Activated naive CD8-positive, alpha-beta T cell (primary cell): ENCODE results near the gene MINAR1.

ENCODE experiments used
- H3K27ac Mint-ChIP-seq: one replicate; pipeline ENCODE4 v1.8.0; 2021; ENCODE audit warnings: mixed read lengths
- H3K27me3 Mint-ChIP-seq: one replicate; pipeline ENCODE4 v1.8.0; 2021; ENCODE audit warnings: mixed read lengths
- H3K36me3 Mint-ChIP-seq: one replicate; pipeline ENCODE4 v1.8.0; 2021; ENCODE audit warnings: mixed read lengths
- H3K4me1 Mint-ChIP-seq: one replicate; pipeline ENCODE4 v1.8.0; 2021; ENCODE audit warnings: low read depth, mixed read lengths
- H3K4me3 Mint-ChIP-seq: one replicate; pipeline ENCODE4 v1.8.0; 2021; ENCODE audit warnings: mild to moderate bottlenecking, mixed read lengths
- H3K9me3 Mint-ChIP-seq: one replicate; pipeline ENCODE4 v1.8.0; 2021; ENCODE audit warnings: low read depth, mixed read lengths

MINAR1 gene

DNA sequence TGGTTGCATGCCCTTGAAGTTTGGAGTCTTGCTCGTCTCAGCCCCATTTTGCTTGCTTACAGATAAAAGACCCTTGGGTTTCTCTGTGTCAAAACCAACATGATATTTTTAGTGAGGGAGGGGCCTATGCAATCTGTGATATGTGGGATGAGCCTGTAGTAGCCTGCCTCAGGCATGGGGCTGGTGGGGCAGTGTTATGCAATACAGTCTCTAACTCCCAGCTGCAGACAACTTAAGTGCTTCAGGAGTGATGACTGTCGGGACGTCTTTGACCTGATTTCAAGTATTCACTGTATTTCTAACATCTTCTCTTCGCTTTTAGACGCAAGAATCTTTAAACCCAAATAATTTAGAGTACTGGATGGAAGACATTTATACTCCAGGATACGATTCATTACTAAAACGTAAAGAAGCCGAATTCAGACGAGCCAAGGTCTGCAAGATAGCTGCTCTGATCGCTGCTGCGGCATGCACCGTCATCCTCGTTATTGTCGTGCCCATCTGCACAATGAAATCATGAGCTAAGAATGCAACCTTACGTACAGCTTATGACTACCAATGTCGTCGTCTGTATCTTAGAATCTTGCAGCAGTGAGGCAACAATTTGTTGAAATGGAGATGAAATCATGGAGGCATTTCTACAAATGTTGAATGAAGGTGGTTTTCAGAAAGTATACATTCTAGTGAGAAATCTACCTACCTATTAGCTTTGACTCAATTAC lies 35.9 kb downstream of the MINAR1 start:
- no peaks in the 10 kb centered on the region for H3K27me3 Mint-ChIP-seq
- H3K27ac Mint-ChIP-seq = no peak overlapping the region
- no peak overlapping the region for H3K4me3 Mint-ChIP-seq
- H3K36me3 Mint-ChIP-seq = peaks cover 11% of the 10 kb centered on the region
- no peaks in the 10 kb centered on the region for H3K9me3 Mint-ChIP-seq
- no peaks in the 10 kb centered on the region for H3K4me1 Mint-ChIP-seq

- no peaks in the 10 kb centered on the region for H3K9me3 Mint-ChIP-seq
- peaks cover 9% of the 10 kb centered on the region for H3K36me3 Mint-ChIP-seq
- no peaks in the 10 kb centered on the region for H3K27me3 Mint-ChIP-seq
- peaks cover 2% of the 10 kb centered on the region for H3K4me1 Mint-ChIP-seq
- no peak overlapping the region for H3K27ac Mint-ChIP-seq
- H3K4me3 Mint-ChIP-seq = no peak overlapping the region
Observed at GRCh38 chr15:79472446-79472845, 40.3 kb downstream of the MINAR1 start.

- H3K36me3 Mint-ChIP-seq = peaks cover 2% of the 10 kb centered on the region
- peaks cover 2% of the 10 kb centered on the region for H3K4me1 Mint-ChIP-seq
- no peaks in the 10 kb centered on the region for H3K27me3 Mint-ChIP-seq
Observed at GRCh38 chr15:79474252-79474651, 42.1 kb downstream of the MINAR1 start.

GRCh38 chr15:79475306-79475705 lies 43.2 kb downstream of the MINAR1 start:
- H3K36me3 Mint-ChIP-seq = peaks cover 2% of the 10 kb centered on the region
- H3K27ac Mint-ChIP-seq = no peak overlapping the region
- H3K4me1 Mint-ChIP-seq = peaks cover 2% of the 10 kb centered on the region
- no peak overlapping the region for H3K4me3 Mint-ChIP-seq
- no peaks in the 10 kb centered on the region for H3K27me3 Mint-ChIP-seq
- H3K9me3 Mint-ChIP-seq = no peaks in the 10 kb centered on the region

More at GRCh38 chr15:79474252-79474651, 42.1 kb downstream of the MINAR1 start:
- Mint-ChIP-seq H3K27ac (no peak overlapping the region), H3K4me3 (no peak overlapping the region), H3K9me3 (no peaks in the 10 kb centered on the region)

GRCh38 chr15:79478108-79478507 lies 46.0 kb downstream of the MINAR1 start:
- peaks cover 2% of the 10 kb centered on the region for H3K4me1 Mint-ChIP-seq
- H3K27ac Mint-ChIP-seq = no peak overlapping the region
- H3K9me3 Mint-ChIP-seq = no peaks in the 10 kb centered on the region
- H3K36me3 Mint-ChIP-seq = no peaks in the 10 kb centered on the region
- no peaks in the 10 kb centered on the region for H3K27me3 Mint-ChIP-seq
- no peak overlapping the region for H3K4me3 Mint-ChIP-seq

- H3K36me3 Mint-ChIP-seq = no peaks in the 10 kb centered on the region
- H3K4me1 Mint-ChIP-seq = peaks cover 2% of the 10 kb centered on the region
- H3K4me3 Mint-ChIP-seq = no peak overlapping the region
- H3K27me3 Mint-ChIP-seq = no peaks in the 10 kb centered on the region
- H3K9me3 Mint-ChIP-seq = no peaks in the 10 kb centered on the region
- no peak overlapping the region for H3K27ac Mint-ChIP-seq
Observed at GRCh38 chr15:79479616-79480015, 47.5 kb downstream of the MINAR1 start.

GRCh38 chr15:79481793-79482192 lies 49.7 kb downstream of the MINAR1 start:
- H3K36me3 Mint-ChIP-seq = no peaks in the 10 kb centered on the region
- no peaks in the 10 kb centered on the region for H3K4me1 Mint-ChIP-seq
- H3K4me3 Mint-ChIP-seq = no peak overlapping the region
- no peaks in the 10 kb centered on the region for H3K9me3 Mint-ChIP-seq
- no peaks in the 10 kb centered on the region for H3K27me3 Mint-ChIP-seq
- no peak overlapping the region for H3K27ac Mint-ChIP-seq
